ENCODE measurements around the gene GRHL3.

GRHL3 gene

GRCh38 chr1:24304763-24305162 is 14.4 kb upstream of the GRHL3 start:
- no peak for DNase-seq (ENCODE audit: low spot score)
- TF ChIP-seq CTCF (IDR thresholded peaks at IDR 0.05; ENCODE audit: borderline replicate concordance, control extremely low read depth, extremely low read depth, insufficient read depth, missing control alignments) = no peak
- in situ Hi-C loops (cut with MboI; ENCODE audit: low sequenced_read_pairs, unreplicated experiment) = no loop called here

- DNase-seq (ENCODE audit: low spot score) = no peak
- TF ChIP-seq CTCF (IDR thresholded peaks at IDR 0.05; ENCODE audit: borderline replicate concordance, control extremely low read depth, extremely low read depth, insufficient read depth, missing control alignments) = no peak
- in situ Hi-C loops (cut with MboI; ENCODE audit: low sequenced_read_pairs, unreplicated experiment) = no loop called here
Measured at GRCh38 chr1:24308365-24309015, 10.7 kb upstream of the GRHL3 start.

GRCh38 chr1:24309762-24310485 is 9.2 kb upstream of the GRHL3 start:
- no peak for DNase-seq (ENCODE audit: low spot score)
- no peak for TF ChIP-seq CTCF (IDR thresholded peaks at IDR 0.05; ENCODE audit: borderline replicate concordance, control extremely low read depth, extremely low read depth, insufficient read depth, missing control alignments)
- in situ Hi-C loops (cut with MboI; ENCODE audit: low sequenced_read_pairs, unreplicated experiment) = no loop called here

- in situ Hi-C loops (cut with MboI; ENCODE audit: low sequenced_read_pairs, unreplicated experiment) = no loop called here
- TF ChIP-seq CTCF (IDR thresholded peaks at IDR 0.05; ENCODE audit: borderline replicate concordance, control extremely low read depth, extremely low read depth, insufficient read depth, missing control alignments) = no peak
- DNase-seq (ENCODE audit: low spot score) = no peak
Measured at GRCh38 chr1:24311234-24311633, 7.9 kb upstream of the GRHL3 start.

GRCh38 chr1:24311741-24312140 is 7.4 kb upstream of the GRHL3 start:
- DNase-seq (ENCODE audit: low spot score) = no peak
- in situ Hi-C loops (cut with MboI; ENCODE audit: low sequenced_read_pairs, unreplicated experiment) = no loop called here

GRCh38 chr1:24315391-24315790 is 3.8 kb upstream of the GRHL3 start:
- in situ Hi-C loops (cut with MboI; ENCODE audit: low sequenced_read_pairs, unreplicated experiment) = no loop called here
- TF ChIP-seq CTCF (IDR thresholded peaks at IDR 0.05; ENCODE audit: borderline replicate concordance, control extremely low read depth, extremely low read depth, insufficient read depth, missing control alignments) = no peak
- no peak for DNase-seq (ENCODE audit: low spot score)

More at GRCh38 chr1:24311741-24312140, 7.4 kb upstream of the GRHL3 start:
- TF ChIP-seq CTCF (IDR thresholded peaks at IDR 0.05; ENCODE audit: borderline replicate concordance, control extremely low read depth, extremely low read depth, insufficient read depth, missing control alignments) = no peak

All from GM13976 (cell line).